ENCODE results near the gene TRIP10. TPM values are rescaled to one million over a fixed set of nuclear protein-coding genes. Genes with fewer than 3 reads are reported as not detected.

The TRIP10 gene
- total RNA-seq, 3 donors from 2014 or later = 56.9 to 98.1 (median 87.5) TPM

DNA sequence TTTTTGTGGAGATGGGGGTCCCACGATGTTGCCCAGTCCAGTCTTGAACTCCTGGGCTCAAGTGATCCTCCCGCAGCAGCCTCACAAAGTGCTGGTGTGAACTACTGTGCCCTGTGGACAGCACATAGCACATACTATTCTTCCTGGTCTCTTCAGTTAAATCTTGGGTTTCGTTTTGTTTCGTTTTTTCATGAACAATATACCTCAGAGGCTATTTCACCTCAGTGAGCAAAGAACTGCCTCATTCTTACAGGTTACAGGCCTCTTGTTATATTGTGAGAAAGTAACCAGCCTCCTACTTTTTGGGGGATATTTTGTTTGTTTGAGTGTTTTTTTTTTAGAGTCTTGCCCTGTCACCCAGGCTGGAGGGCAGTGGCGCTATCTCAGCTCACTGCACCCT lies 17.7 kb upstream of the TRIP10 start:
- intact Hi-C loops (cut with DNase I; ENCODE audit: low total_unique reads) = no loop called here
- H3K4me1 ChIP-seq = no peaks in the 10 kb centered on the region
- H3K36me3 ChIP-seq = no peaks in the 10 kb centered on the region
- H3K4me3 ChIP-seq = no peak overlapping the region
- no peaks in the 10 kb centered on the region for H3K27me3 ChIP-seq
- no peak for TF ChIP-seq POLR2A (IDR thresholded peaks at IDR 0.05)
- TF ChIP-seq POLR2AphosphoS5 (IDR thresholded peaks at IDR 0.05) = no peak
- no peak for TF ChIP-seq CTCF (IDR thresholded peaks at IDR 0.05)
- no peaks in the 10 kb centered on the region for H3K9me3 ChIP-seq
- no peak for DNase-seq (ENCODE audit: low spot score in 2 of 2)
- H3K27ac ChIP-seq = peak overlapping the region; percentile 36 to 72

GRCh38 chr19:6723108-6723618 lies 16.3 kb upstream of the TRIP10 start:
- no peaks in the 10 kb centered on the region for H3K4me1 ChIP-seq
- H3K27me3 ChIP-seq = no peaks in the 10 kb centered on the region
- intact Hi-C loops (cut with DNase I; ENCODE audit: low total_unique reads) = no loop called here
- TF ChIP-seq POLR2A (IDR thresholded peaks at IDR 0.05) (no peak), POLR2AphosphoS5 (IDR thresholded peaks at IDR 0.05) (peak; percentile 20 to 74 (median 49))
- H3K27ac ChIP-seq = peak overlapping the region; percentile 72 to 82
- H3K36me3 ChIP-seq = no peaks in the 10 kb centered on the region
- H3K9me3 ChIP-seq = no peaks in the 10 kb centered on the region
- DNase-seq (ENCODE audit: low spot score in 2 of 2) = peak in 1 of 2 donors; percentile 67
- peak overlapping the region in 2 of 3 donors; percentile 23 to 33 for H3K4me3 ChIP-seq

DNA sequence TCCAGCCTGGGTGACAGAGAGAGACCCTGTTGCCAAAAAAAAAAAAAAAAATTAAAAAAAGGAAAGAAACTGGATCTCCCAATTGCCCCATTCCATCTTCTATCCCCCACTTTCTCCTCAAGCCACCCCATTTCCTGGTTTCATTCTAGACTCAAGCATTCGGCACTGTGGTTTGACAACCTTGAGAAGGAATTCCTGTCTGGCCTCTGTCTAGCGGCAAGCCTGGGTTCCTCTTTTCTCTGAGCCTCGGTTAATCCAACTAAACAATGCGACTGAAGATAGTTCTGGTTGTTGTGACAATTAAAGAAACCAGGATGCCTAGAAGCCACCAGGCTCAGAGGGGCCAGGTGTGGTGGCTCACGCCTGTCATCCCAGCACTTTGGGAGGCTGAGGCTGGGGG lies 15.7 kb upstream of the TRIP10 start:
- Histone ChIP-seq H3K4me1 (no peaks in the 10 kb centered on the region), H3K27me3 (no peaks in the 10 kb centered on the region), H3K27ac (peak overlapping the region; percentile 72 to 82), H3K4me3 (peak overlapping the region in 1 of 3 donors; percentile 23), H3K36me3 (no peaks in the 10 kb centered on the region), H3K9me3 (no peaks in the 10 kb centered on the region)
- DNase-seq (ENCODE audit: low spot score in 2 of 2) = no peak
- intact Hi-C loops (cut with DNase I; ENCODE audit: low total_unique reads) = no loop called here
- no peak for TF ChIP-seq CTCF (IDR thresholded peaks at IDR 0.05)
- TF ChIP-seq POLR2A (IDR thresholded peaks at IDR 0.05) = no peak
- no peak for TF ChIP-seq POLR2AphosphoS5 (IDR thresholded peaks at IDR 0.05)

- peak overlapping the region; percentile 72 to 82 for H3K27ac ChIP-seq
- no peaks in the 10 kb centered on the region for H3K9me3 ChIP-seq
These were observed 14.6 kb upstream of the TRIP10 start for GRCh38 chr19:6724631-6725492.

More at GRCh38 chr19:6724631-6725492, 14.6 kb upstream of the TRIP10 start:
- Histone ChIP-seq H3K4me3 (no peak overlapping the region), H3K27me3 (no peaks in the 10 kb centered on the region), H3K36me3 (no peaks in the 10 kb centered on the region), H3K4me1 (no peaks in the 10 kb centered on the region)
- TF ChIP-seq POLR2AphosphoS5 (IDR thresholded peaks at IDR 0.05) = no peak
- no peak for TF ChIP-seq CTCF (IDR thresholded peaks at IDR 0.05)
- no peak for TF ChIP-seq POLR2A (IDR thresholded peaks at IDR 0.05)
- DNase-seq (ENCODE audit: low spot score in 2 of 2) = no peak
- intact Hi-C loops (cut with DNase I; ENCODE audit: low total_unique reads) = no loop called here
